Prostate gland (tissue), 2 donors: ENCODE data around the gene ALDH1A2. TPM values are rescaled to one million over a fixed set of nuclear protein-coding genes. Genes with fewer than 3 reads are reported as not detected.

Experiments
- DNase-seq: peaks from one replicate; pipeline ENCODE4 v3.0.0-alpha.2; 2019; ENCODE audit warnings: low spot score
- H3K27ac ChIP-seq, 2 donors: fragments of 200-600 bp; sonication (generic); 2 replicates each; pipeline ENCODE4 v1.5.1; 2017 to 2019
- H3K27me3 ChIP-seq: fragments of 200-600 bp; sonication (generic); replicated peaks from 2 replicates; pipeline ENCODE4 v1.5.1; 2019; ENCODE audit not compliant: insufficient read depth
- H3K36me3 ChIP-seq, 2 donors: fragments of 200-600 bp; sonication (generic); 1 replicate in 1 of 2; 2 replicates in 1 of 2; pipeline versions ENCODE4 v1.5.1 to v1.8.1; 2017 to 2019
- H3K4me1 ChIP-seq: fragments of 200-600 bp; sonication (generic); replicated peaks from 2 replicates; pipeline ENCODE4 v1.5.1; 2019
- H3K4me3 ChIP-seq, 2 donors: fragments of 200-600 bp; sonication (generic); 2 replicates each; pipeline ENCODE4 v1.5.1; 2017 to 2019
- H3K9me3 ChIP-seq: fragments of 200-600 bp; sonication (generic); 2 replicates; pipeline ENCODE4 v1.5.1; 2017
- CTCF ChIP-seq, 4 experiments: fragments of 200-600 bp in 2 of 4; fragments of 450-650 bp in 2 of 4; sonication (generic) in 2 of 4; IDR thresholded peaks; 1 replicate in 3 of 4; 2 replicates in 1 of 4; pipeline ENCODE4 v1.5.1; 2016 to 2019; ENCODE audit warnings: antibody characterized with exemption in 4 of 4, mild to moderate bottlenecking in 2 of 4, moderate library complexity in 2 of 4
- POLR2A ChIP-seq: fragments of 450-650 bp; IDR thresholded peaks from one replicate; pipeline ENCODE4 v1.6.1; 2016; ENCODE audit warnings: antibody characterized with exemption, mild to moderate bottlenecking
- POLR2AphosphoS5 ChIP-seq: sonication (generic); formaldehyde crosslinking; IDR thresholded peaks from one replicate; pipeline ENCODE4 v1.6.1; 2017; ENCODE audit warnings: antibody characterized with exemption
- WGBS: methylation state at CpG from one replicate; pipeline ENCODE4 v1.1.5; 2018; 5-methylcytosine and 5-hydroxymethylcytosine counted together
- intact Hi-C: fragments of 100-400 bp; cut with DNase I; formaldehyde crosslinking; loops from one replicate; pipeline ENCODE4 v1.14.2; 2022
- total RNA-seq, 2 donors: library from RNA; depleted of rRNA; stranded (reverse); fragments of >200 nt; gene quantifications; one replicate each; pipeline ENCODE4 v1.1.0, GENCODE V29; 2016

ALDH1A2 gene
- total RNA-seq, 2 donors from 2014 or later, result 8.2 to 65.0 TPM

- Histone ChIP-seq H3K9me3 (no peaks in the 10 kb centered on the region), H3K4me1 (no peaks in the 10 kb centered on the region), H3K27me3 (no peaks in the 10 kb centered on the region), H3K27ac (no peak overlapping the region), H3K4me3 (no peak overlapping the region), H3K36me3 (no peaks in the 10 kb centered on the region)
- WGBS, result 70% methylated on average over 9 of the region's 9 CpGs
- no peak for DNase-seq
- TF ChIP-seq POLR2AphosphoS5, result no peak
- no peak for TF ChIP-seq POLR2A
- no peak for TF ChIP-seq CTCF (IDR thresholded peaks at IDR 0.05)
- intact Hi-C loops, result no loop called here
These were observed 116.9 kb downstream of the ALDH1A2 start for GRCh38 chr15:57948351-57949289.

GRCh38 chr15:57947781-57948180 lies 117.7 kb downstream of the ALDH1A2 start:
- H3K9me3 ChIP-seq, result no peaks in the 10 kb centered on the region
- no peak for DNase-seq
- H3K4me3 ChIP-seq, result no peak overlapping the region
- WGBS, result 63% methylated on average over 3 of the region's 3 CpGs
- TF ChIP-seq CTCF (IDR thresholded peaks at IDR 0.05) (no peak), POLR2A (no peak), POLR2AphosphoS5 (no peak)
- no peaks in the 10 kb centered on the region for H3K36me3 ChIP-seq
- intact Hi-C loops, result no loop called here
- H3K27me3 ChIP-seq, result no peaks in the 10 kb centered on the region
- no peaks in the 10 kb centered on the region for H3K4me1 ChIP-seq
- H3K27ac ChIP-seq, result no peak overlapping the region

- Histone ChIP-seq H3K4me3 (no peak overlapping the region), H3K4me1 (no peaks in the 10 kb centered on the region), H3K9me3 (no peaks in the 10 kb centered on the region), H3K27me3 (no peaks in the 10 kb centered on the region), H3K36me3 (no peaks in the 10 kb centered on the region), H3K27ac (no peak overlapping the region)
- 82% methylated on average over 4 of the region's 4 CpGs for WGBS
- no peak for DNase-seq
- no peak for TF ChIP-seq CTCF (IDR thresholded peaks at IDR 0.05)
- TF ChIP-seq POLR2AphosphoS5, result no peak
- no peak for TF ChIP-seq POLR2A
- intact Hi-C loops, result no loop called here
These were observed 118.2 kb downstream of the ALDH1A2 start for GRCh38 chr15:57947282-57947681.

- intact Hi-C loops, result no loop called here
- no peaks in the 10 kb centered on the region for H3K9me3 ChIP-seq
- no peak overlapping the region for H3K27ac ChIP-seq
These were observed 118.9 kb downstream of the ALDH1A2 start for GRCh38 chr15:57946491-57947048.

GRCh38 chr15:57945616-57946015 lies 119.9 kb downstream of the ALDH1A2 start:
- DNase-seq, result no peak
- H3K9me3 ChIP-seq, result no peaks in the 10 kb centered on the region
- H3K36me3 ChIP-seq, result no peaks in the 10 kb centered on the region
- H3K27ac ChIP-seq, result no peak overlapping the region
- TF ChIP-seq POLR2A, result no peak
- TF ChIP-seq POLR2AphosphoS5, result no peak
- TF ChIP-seq CTCF (IDR thresholded peaks at IDR 0.05), result no peak
- intact Hi-C loops, result no loop called here
- no peak overlapping the region for H3K4me3 ChIP-seq
- H3K27me3 ChIP-seq, result no peaks in the 10 kb centered on the region
- no peaks in the 10 kb centered on the region for H3K4me1 ChIP-seq
- WGBS, result 86% methylated on average over 2 of the region's 2 CpGs

More at GRCh38 chr15:57946491-57947048, 118.9 kb downstream of the ALDH1A2 start:
- no peak overlapping the region for H3K4me3 ChIP-seq
- TF ChIP-seq POLR2AphosphoS5, result no peak
- TF ChIP-seq POLR2A, result no peak
- H3K36me3 ChIP-seq, result no peaks in the 10 kb centered on the region
- no peaks in the 10 kb centered on the region for H3K4me1 ChIP-seq
- DNase-seq, result no peak
- H3K27me3 ChIP-seq, result no peaks in the 10 kb centered on the region
- WGBS, result 91% methylated on average over 3 of the region's 3 CpGs
